T-helper 1 cell treated with Interleukin-12 subunit alpha and Interleukin-12 subunit beta and Interleukin-4 antibody, amounts not matched to agents 30 μg/mL and 1 μg/mL, for 36 hours (primary cell): ENCODE results near the gene ALDH1A2.

Experiments used
- H3K27ac Mint-ChIP-seq: one replicate; pipeline ENCODE4 v1.8.0; 2021; ENCODE audit warnings: mild to moderate bottlenecking, mixed read lengths
- H3K27me3 Mint-ChIP-seq: one replicate; pipeline ENCODE4 v1.8.0; 2021; ENCODE audit warnings: low read depth, mixed read lengths
- H3K36me3 Mint-ChIP-seq: one replicate; pipeline ENCODE4 v1.8.0; 2021; ENCODE audit warnings: low read depth, mixed read lengths
- H3K4me1 Mint-ChIP-seq: one replicate; pipeline ENCODE4 v1.8.0; 2021; ENCODE audit warnings: low read depth, mixed read lengths
- H3K4me3 Mint-ChIP-seq: one replicate; pipeline ENCODE4 v1.8.0; 2021; ENCODE audit warnings: mild to moderate bottlenecking, moderate library complexity, mixed read lengths
- H3K9me3 Mint-ChIP-seq: one replicate; pipeline ENCODE4 v1.8.0; 2021; ENCODE audit warnings: mixed read lengths

Gene ALDH1A2

DNA sequence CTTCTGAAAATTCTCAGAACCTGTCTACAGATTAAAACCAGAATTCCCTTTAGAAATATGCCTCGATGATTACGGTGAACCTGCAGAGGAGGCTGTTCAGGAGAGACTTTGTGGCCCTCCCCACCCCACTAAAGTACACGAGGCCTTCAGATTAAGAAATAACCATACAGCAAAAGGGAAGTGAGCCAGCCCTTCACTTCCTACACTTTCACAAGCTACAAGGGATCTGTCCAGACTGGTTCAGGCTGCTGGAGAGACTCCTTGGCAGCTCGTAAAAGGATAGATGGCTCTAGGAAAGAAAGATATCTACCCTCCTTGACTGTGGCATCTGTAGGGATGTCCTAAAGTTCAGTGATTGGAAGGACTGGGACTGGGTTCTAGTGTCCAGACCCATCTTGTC lies 102.6 kb downstream of the ALDH1A2 start:
- no peaks in the 10 kb centered on the region for H3K4me1 Mint-ChIP-seq
- no peaks in the 10 kb centered on the region for H3K9me3 Mint-ChIP-seq
- H3K4me3 Mint-ChIP-seq = no peak overlapping the region
- H3K27me3 Mint-ChIP-seq = peaks cover 29% of the 10 kb centered on the region
- H3K36me3 Mint-ChIP-seq = no peaks in the 10 kb centered on the region
- no peak overlapping the region for H3K27ac Mint-ChIP-seq

DNA sequence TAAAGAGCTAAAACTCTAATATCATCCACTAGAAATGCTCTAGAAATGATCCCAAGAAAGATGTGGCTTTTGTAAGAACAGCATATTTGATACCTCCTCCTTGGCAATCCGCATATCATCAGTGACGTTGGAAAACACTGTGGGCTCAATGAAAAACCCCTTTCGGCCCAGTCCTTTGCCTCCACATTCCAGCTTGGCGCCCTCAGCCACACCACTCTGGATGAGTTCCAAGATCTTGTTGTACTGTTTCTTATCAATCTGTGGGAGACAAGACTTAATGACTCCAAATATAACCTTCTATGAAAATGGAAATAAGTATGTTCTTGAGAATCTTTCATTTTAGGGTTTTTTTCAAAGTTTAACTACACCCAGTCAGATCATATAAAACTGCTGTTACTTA lies 103.6 kb downstream of the ALDH1A2 start:
- no peak overlapping the region for H3K4me3 Mint-ChIP-seq
- H3K27ac Mint-ChIP-seq = no peak overlapping the region
- no peaks in the 10 kb centered on the region for H3K4me1 Mint-ChIP-seq
- no peaks in the 10 kb centered on the region for H3K36me3 Mint-ChIP-seq
- no peaks in the 10 kb centered on the region for H3K9me3 Mint-ChIP-seq
- peaks cover 26% of the 10 kb centered on the region for H3K27me3 Mint-ChIP-seq

DNA sequence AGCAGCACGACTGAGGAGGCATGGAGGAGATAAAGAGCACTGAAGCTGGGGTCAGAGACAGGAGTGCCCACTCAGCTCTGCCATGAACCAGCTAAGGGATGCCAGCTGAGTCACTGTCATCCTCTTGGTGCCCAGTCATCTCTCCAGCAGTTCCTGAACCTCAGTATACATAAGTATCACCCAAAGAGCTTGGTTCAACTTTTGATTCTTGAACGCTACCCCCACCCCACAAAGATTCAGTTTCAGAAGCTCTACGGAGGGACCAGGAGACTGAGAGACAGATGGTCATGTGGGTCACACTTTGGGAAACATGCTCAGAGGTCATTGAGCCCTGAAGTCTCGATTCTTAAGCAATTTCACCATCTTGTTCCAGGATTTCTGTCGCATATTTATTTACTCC lies 108.4 kb downstream of the ALDH1A2 start:
- Mint-ChIP-seq H3K27ac (no peak overlapping the region), H3K36me3 (no peaks in the 10 kb centered on the region)

DNA sequence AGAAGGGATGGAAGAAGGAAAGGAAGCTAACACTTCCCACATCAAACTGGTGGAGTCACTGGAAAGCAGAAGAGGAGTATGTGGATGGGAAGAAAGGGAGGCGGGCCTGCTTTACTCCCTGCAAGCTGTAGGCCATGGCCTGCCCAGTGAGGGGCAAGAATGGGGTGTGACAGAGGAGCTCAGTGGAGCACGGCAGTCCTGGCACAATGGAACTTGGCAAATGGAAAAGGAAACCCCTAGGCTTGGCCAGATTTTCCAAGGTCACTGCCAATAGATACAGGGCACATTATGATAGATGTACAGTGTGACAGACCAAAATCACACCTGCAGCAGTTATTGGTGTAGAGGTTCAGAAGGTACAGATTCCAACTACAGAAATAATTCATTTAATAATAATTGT lies 111.6 kb downstream of the ALDH1A2 start:
- H3K4me1 Mint-ChIP-seq = no peaks in the 10 kb centered on the region
- no peak overlapping the region for H3K27ac Mint-ChIP-seq
- H3K4me3 Mint-ChIP-seq = no peak overlapping the region
- H3K36me3 Mint-ChIP-seq = no peaks in the 10 kb centered on the region
- H3K27me3 Mint-ChIP-seq = peaks cover 20% of the 10 kb centered on the region
- no peaks in the 10 kb centered on the region for H3K9me3 Mint-ChIP-seq

More for the DNA sequence above, 108.4 kb downstream of the ALDH1A2 start:
- Mint-ChIP-seq H3K4me1 (no peaks in the 10 kb centered on the region), H3K9me3 (no peaks in the 10 kb centered on the region), H3K27me3 (peaks cover 23% of the 10 kb centered on the region), H3K4me3 (no peak overlapping the region)

DNA sequence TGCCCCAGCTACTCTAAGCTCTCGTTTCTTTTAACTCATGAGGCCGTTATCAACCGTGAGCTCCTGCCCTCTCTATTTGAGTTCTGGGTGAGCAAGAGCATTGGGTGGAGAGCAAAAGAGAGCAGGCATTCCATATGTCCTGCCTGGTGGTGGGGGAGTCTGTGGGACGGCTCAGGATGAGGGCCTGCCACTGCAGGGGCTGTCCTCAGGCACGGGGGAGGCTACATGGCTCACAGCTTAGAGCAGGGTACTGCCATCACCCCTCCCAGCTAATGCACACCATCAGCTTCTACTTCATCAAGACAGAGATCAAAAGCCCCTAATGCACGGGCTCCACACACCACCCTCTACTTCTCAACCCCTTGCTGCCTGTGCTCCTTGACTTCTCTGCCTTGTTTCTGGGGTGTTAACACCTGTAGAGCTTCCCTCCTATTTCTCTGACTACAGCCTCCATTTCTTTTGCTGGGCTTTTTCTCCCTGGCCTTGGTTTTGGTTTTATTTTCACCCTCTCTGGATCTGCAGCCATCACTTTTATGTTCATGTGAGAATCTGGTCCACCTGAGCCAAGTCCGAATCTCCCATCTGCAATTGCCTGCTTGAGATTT lies 114.1 kb downstream of the ALDH1A2 start:
- Mint-ChIP-seq H3K4me1 (no peaks in the 10 kb centered on the region), H3K36me3 (no peaks in the 10 kb centered on the region), H3K4me3 (no peak overlapping the region), H3K27ac (no peak overlapping the region), H3K9me3 (no peaks in the 10 kb centered on the region), H3K27me3 (peaks cover 21% of the 10 kb centered on the region)

DNA sequence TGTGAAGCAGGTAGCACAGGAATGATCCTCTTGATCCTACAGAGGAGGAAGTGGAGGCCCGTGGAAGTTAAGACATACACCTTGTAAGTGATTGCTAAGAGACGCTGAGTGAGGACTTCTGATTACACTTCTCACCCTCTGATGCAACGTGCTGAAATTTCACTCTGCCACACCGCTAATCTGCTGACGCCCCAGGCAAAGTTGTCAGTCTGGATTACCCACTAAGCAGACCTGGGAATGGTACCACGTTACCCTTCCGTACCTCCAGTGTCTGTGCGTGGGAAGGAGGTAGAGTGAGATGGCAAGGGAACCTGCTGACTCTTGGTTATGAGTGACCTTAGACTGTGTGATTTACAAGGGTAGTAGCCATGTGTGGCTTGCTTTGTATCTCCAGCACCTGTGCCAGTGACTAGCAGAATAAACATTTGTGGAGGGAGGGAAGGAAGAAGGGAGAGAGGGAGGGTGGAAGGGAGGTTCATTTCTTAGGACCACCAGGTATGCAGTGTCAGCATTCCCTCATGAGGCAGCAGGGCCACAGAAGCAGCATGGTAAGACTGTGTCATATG lies 115.0 kb downstream of the ALDH1A2 start:
- Mint-ChIP-seq H3K27ac (no peak overlapping the region), H3K36me3 (no peaks in the 10 kb centered on the region), H3K9me3 (no peaks in the 10 kb centered on the region), H3K4me1 (no peaks in the 10 kb centered on the region), H3K27me3 (peaks cover 20% of the 10 kb centered on the region), H3K4me3 (no peak overlapping the region)

DNA sequence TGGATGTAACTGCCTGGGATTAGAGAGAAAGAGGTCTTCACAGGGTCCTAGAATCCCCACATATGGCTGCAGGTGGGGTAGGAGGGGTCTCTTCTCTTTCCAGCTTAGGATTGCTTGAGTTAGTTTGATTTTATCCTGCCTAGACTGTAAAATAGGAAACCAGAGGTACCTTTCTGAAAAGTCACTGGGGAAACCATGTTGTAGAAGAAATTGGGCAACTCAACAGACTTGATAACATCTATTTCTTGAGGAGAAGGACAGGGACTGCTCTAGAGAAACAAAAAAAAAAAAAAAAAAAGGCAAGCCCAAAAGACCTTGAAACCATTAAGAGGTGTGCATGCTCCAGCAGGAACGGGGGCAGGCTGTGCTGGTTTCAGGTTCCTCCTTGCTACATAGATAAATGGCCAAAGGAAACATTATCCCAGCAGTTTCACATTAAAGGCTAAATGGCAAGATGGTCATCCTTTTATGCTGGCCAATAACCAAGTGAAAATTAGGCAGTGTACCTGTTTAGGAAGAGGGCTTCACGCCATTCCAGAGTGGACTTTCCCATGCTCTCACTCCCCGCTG lies 116.1 kb downstream of the ALDH1A2 start:
- Mint-ChIP-seq H3K27ac (no peak overlapping the region), H3K9me3 (no peaks in the 10 kb centered on the region), H3K4me1 (no peaks in the 10 kb centered on the region), H3K36me3 (no peaks in the 10 kb centered on the region), H3K4me3 (no peak overlapping the region), H3K27me3 (peaks cover 30% of the 10 kb centered on the region)

DNA sequence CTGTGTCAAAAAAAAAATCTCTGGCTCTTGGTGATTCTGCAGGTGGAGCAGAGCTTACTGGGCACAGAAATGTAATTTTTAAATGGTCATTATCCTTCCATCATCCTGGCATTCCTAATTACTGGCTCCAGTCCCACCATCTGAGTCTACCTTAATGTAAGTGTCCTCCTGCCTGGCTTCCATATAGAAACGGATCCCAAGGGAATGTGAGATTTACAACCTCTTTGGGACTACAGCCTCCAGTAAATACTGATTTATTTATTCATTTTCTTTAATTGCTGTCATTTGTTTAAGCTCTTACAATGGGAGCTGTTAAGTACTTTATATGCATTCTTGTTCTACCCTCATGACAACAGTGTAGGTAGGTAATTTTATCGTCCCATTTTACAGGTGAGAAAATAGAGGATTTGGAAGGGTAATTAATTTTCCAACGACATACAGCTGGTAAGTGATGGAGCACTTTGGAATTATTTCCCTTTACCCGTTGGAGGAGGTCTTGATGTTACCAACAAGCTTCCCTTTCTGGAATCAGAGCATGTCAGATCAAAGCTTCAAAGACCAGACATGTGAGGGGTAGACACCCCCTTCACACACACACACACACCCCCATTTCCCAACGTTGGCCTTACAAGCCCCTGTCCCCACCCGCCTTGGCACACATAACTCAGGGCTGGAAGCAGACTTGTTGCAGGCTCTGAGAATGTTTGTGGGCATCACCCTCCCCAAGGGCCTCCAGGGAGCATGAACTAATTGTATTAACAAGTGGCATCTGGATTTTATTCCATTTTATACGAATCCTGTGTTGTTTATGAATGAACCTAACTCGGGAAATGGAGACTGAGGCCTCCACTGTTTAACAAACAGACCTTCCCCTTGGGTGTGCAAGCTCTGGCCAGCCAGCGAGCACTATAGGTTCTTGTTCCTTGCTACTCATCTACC lies 116.9 kb downstream of the ALDH1A2 start:
- Mint-ChIP-seq H3K4me3 (no peak overlapping the region), H3K9me3 (no peaks in the 10 kb centered on the region), H3K27me3 (peaks cover 28% of the 10 kb centered on the region), H3K27ac (no peak overlapping the region), H3K4me1 (no peaks in the 10 kb centered on the region), H3K36me3 (no peaks in the 10 kb centered on the region)

DNA sequence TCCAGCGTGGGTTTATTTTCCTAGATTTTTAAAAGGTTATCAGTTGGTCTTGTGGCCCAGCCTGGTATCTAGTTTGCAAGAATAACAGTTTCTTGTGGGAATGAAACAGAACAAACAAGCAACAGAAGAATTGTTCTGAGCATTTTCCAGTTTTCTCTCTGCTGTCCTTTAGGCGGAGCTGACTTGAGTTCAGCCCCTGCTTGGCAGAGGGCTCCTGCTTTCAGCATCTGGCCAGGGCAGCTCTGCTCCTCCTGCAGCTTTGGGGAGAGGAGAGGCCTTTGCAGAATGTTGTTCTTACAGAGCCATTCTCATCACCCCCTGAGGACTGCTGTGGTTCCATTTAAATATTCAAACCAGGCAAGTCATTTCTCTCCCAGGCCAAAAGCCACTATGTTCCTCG lies 117.7 kb downstream of the ALDH1A2 start:
- H3K27ac Mint-ChIP-seq = no peak overlapping the region
- H3K36me3 Mint-ChIP-seq = no peaks in the 10 kb centered on the region
- H3K4me3 Mint-ChIP-seq = no peak overlapping the region
- no peaks in the 10 kb centered on the region for H3K4me1 Mint-ChIP-seq
- no peaks in the 10 kb centered on the region for H3K9me3 Mint-ChIP-seq
- peaks cover 25% of the 10 kb centered on the region for H3K27me3 Mint-ChIP-seq

DNA sequence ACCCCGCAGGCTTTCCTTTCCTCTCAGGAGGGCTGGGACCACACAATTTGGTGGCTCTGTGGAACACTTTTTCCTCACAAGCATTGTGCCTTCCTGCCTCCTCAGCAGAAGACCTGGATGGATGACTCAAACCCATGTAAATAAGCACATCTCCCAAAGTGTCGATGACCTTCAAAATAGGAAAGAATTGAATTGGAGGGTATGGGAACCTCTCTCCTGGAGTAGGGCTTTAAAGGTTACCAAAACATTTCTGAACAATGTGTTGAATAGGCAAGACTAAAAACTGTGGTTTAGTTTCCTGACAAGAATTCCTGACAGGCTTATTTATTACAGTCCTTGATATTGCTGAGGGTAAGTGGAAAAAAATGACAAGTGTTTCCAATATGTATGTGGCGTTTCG lies 118.2 kb downstream of the ALDH1A2 start:
- Mint-ChIP-seq H3K27ac (no peak overlapping the region), H3K36me3 (no peaks in the 10 kb centered on the region), H3K27me3 (peaks cover 25% of the 10 kb centered on the region), H3K4me3 (no peak overlapping the region), H3K4me1 (no peaks in the 10 kb centered on the region), H3K9me3 (no peaks in the 10 kb centered on the region)

DNA sequence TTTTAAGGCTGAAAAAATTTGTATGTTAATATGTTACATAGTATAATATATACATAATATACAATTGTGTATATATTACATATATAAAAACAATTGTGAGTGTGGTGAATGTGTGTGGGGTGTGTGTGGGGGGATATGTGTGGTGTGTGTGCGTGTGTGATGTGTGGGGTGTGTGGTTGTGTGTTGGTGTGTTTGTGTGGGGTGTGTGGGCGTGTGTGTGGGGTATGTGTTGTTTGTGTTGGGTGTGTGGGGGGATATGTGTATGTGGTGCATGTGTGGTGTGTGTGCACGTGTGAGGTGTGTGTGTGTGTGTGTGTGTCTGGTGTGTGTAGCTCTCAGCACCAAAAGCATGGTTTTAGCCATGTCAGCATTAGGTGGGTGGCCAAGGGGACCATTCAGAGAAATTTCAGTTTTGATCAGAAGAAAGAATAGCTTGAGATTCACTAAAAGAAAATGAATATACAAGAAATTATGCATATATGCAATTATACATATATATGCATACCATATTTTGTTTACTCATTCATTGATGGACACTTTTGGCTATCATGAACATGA lies 118.9 kb downstream of the ALDH1A2 start:
- Mint-ChIP-seq H3K36me3 (no peaks in the 10 kb centered on the region), H3K4me3 (no peak overlapping the region), H3K27ac (no peak overlapping the region), H3K27me3 (peaks cover 26% of the 10 kb centered on the region), H3K4me1 (no peaks in the 10 kb centered on the region), H3K9me3 (no peaks in the 10 kb centered on the region)

DNA sequence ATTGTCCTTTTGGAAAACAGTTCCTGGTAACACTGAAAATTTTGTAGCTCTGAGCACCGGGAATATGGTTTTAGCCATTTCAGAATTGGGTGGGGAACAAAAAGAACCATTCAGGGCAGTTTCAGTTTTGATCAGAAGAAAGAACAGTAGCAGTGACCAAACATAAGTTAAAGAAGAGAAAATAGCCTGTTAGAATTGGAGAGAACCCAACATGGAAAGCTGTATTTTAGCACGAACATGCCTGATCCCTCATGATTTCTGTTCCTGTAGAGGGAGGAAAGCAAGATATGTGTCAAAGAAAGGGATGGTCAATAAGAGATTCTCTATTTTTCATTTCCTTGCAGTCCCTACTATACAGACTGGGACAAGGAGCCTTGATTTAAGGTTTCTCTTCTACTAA lies 119.9 kb downstream of the ALDH1A2 start:
- Mint-ChIP-seq H3K4me3 (no peak overlapping the region), H3K36me3 (no peaks in the 10 kb centered on the region), H3K9me3 (no peaks in the 10 kb centered on the region), H3K27me3 (peaks cover 28% of the 10 kb centered on the region), H3K27ac (no peak overlapping the region), H3K4me1 (no peaks in the 10 kb centered on the region)

DNA sequence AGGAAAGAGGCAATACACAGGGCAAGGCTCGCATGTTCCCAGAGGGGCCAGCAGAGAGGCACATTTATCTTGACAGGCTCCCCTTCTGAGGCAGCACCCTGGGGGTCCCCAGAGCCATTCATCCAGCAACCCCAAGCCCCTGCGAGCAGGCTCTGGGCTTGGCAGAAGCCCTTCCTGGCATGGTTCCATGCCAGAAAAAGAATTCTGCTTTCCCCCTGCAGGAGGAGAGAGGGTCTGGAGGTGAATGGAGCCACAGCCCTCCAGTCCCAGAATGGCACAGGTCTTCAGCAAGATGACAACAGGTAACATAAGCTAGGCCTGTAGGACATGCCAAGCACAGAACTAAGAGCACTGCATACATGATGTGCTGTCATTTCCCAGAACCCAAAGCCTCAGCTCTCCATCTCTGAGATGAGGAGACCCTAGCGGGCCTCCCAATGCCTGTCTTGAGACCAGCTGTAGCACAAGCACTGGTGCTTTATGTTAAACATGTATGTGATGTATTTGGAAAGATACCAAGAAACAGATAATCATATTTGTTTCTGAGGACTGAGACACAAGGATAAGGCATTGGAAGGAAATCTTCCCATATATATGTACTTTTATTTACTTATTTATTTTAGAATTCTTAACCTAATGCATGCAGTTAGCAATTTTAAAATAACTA lies 121.6 kb downstream of the ALDH1A2 start:
- H3K4me1 Mint-ChIP-seq = no peaks in the 10 kb centered on the region
- H3K4me3 Mint-ChIP-seq = no peak overlapping the region
- H3K36me3 Mint-ChIP-seq = no peaks in the 10 kb centered on the region
- H3K27ac Mint-ChIP-seq = no peak overlapping the region
- peaks cover 35% of the 10 kb centered on the region for H3K27me3 Mint-ChIP-seq
- H3K9me3 Mint-ChIP-seq = no peaks in the 10 kb centered on the region

DNA sequence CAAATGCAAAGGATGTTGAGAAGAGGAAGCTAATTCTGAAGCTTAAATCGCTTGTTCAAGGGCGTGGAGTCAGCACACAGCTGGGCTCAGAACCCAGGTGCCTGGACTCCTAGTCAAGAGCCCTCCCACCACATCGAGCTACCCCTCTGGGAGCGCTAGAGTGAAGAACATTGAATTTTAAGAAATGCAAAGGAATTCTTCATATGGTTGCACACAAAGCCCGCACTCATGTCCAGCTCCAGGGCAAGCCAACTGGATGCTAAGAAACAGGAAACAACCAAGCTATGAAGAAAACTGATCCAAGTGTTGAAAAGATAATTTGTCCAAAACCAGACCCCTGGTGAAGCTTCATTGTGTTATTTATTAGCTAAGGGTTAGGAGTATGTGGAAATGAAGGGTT lies 122.3 kb downstream of the ALDH1A2 start:
- H3K4me1 Mint-ChIP-seq = no peaks in the 10 kb centered on the region
- H3K4me3 Mint-ChIP-seq = no peak overlapping the region
- no peaks in the 10 kb centered on the region for H3K36me3 Mint-ChIP-seq
- H3K9me3 Mint-ChIP-seq = no peaks in the 10 kb centered on the region
- no peak overlapping the region for H3K27ac Mint-ChIP-seq
- peaks cover 38% of the 10 kb centered on the region for H3K27me3 Mint-ChIP-seq
